HCT116 (cell line): ENCODE results near the gene FAM199X. TPM values are rescaled to one million over a fixed set of nuclear protein-coding genes. Genes with fewer than 3 reads are reported as not detected.

Experiments used
- ATAC-seq: fragments of 200-7000 bp; cut with Tn5 transposase; 2 replicates; pipeline ENCODE4 v1.9.1; 2020; ENCODE audit warnings: mild to moderate bottlenecking, moderate library complexity
- BruUV-seq: library from RNA; stranded (reverse); fragments of 400-500 nt; replicated peaks from 2 replicates; lab custom pipeline; 2021; lab: Mats Ljungman, UMichigan
- CTCF ChIA-PET: fragments of 300-600 bp; sonication (Branson Sonifier 250); formaldehyde crosslinking; loops from one replicate; lab custom pipeline; 2021; ENCODE audit warnings: antibody characterized with exemption; lab: Charles Lee
- POLR2A ChIA-PET: fragments of 300-600, 350-600 bp; sonication (Branson Sonifier 250); formaldehyde crosslinking; loops from one replicate; lab custom pipeline; 2021; ENCODE audit warnings: antibody characterized with exemption; lab: Charles Lee
- RAD21 ChIA-PET, 2 experiments: fragments of 300-600 bp; sonication (Branson Sonifier 250); formaldehyde crosslinking; loops; one replicate each; lab custom pipeline; 2023; ENCODE audit warnings: low total read pairs in 2 of 2; ENCODE audit not compliant: uncharacterized antibody in 2 of 2, unreplicated experiment in 2 of 2, low non-redundant PET in 1 of 2; lab: Charles Lee
- DNase-seq: peaks from one replicate; pipeline ENCODE4 v3.0.0-alpha.2; 2010; ENCODE audit warnings: low read depth, low spot score
- H2AFZ ChIP-seq: fragments of 200-600 bp; shearing (Covaris generic), sonication (generic); 2 replicates; pipeline ENCODE4 v1.6.1; 2017; ENCODE audit warnings: low read depth, mixed run types, mixed read lengths, antibody characterized with exemption, low read length; ENCODE audit not compliant: poor library complexity, severe bottlenecking
- H3K27ac ChIP-seq: 2 replicates; pipeline ENCODE4 v1.5.1; 2012; ENCODE audit warnings: low read depth, low read length
- H3K27me3 ChIP-seq: fragments of 200-600 bp; sonication (generic); 2 replicates; pipeline ENCODE4 v1.6.1; 2016; ENCODE audit warnings: mixed run types, low read length, mixed read lengths; ENCODE audit not compliant: insufficient read depth
- H3K36me3 ChIP-seq, 2 experiments: fragments of 200-500 bp in 1 of 2; fragments of 200-600 bp in 1 of 2; sonication (Bioruptor generic) in 1 of 2; sonication (generic) in 1 of 2; 2 replicates each; pipeline versions ENCODE4 v1.5.1 to v1.6.1; 2014 to 2016; ENCODE audit warnings: low read length in 2 of 2, inconsistent platforms in 1 of 2, mixed read lengths in 1 of 2, mixed run types in 1 of 2; ENCODE audit not compliant: insufficient read depth in 2 of 2, control insufficient read depth in 1 of 2
- H3K4me1 ChIP-seq, 2 experiments: fragments of 200-600 bp in 1 of 2; sonication (generic) in 1 of 2; 2 replicates each; pipeline versions ENCODE4 v1.5.1 to v1.6.1; 2012 to 2017; ENCODE audit warnings: low read length in 2 of 2, inconsistent platforms in 1 of 2, mild to moderate bottlenecking in 1 of 2, mixed read lengths in 1 of 2, mixed run types in 1 of 2, moderate library complexity in 1 of 2; ENCODE audit not compliant: insufficient read depth in 2 of 2, control insufficient read depth in 1 of 2
- H3K4me2 ChIP-seq: fragments of 200-600 bp; sonication (generic); 2 replicates; pipeline ENCODE4 v1.6.1; 2017; ENCODE audit warnings: mixed run types, low read length, mixed read lengths
- H3K4me3 ChIP-seq, 2 experiments: fragments of 200-600 bp in 1 of 2; sonication (generic) in 1 of 2; replicated peaks in 1 of 2; 2 replicates each; pipeline ENCODE4 v1.5.1; 2011 to 2016; ENCODE audit warnings: low read length in 2 of 2, control low read depth in 1 of 2, low read depth in 1 of 2, mild to moderate bottlenecking in 1 of 2, mixed read lengths in 1 of 2, mixed run types in 1 of 2
- H3K79me2 ChIP-seq: fragments of 200-600 bp; sonication (generic); 2 replicates; pipeline ENCODE4 v1.6.1; 2017; ENCODE audit warnings: mild to moderate bottlenecking, mixed run types, low read length, moderate library complexity, mixed read lengths; ENCODE audit not compliant: insufficient read depth
- H3K9ac ChIP-seq: fragments of 200-600 bp; sonication (generic); 2 replicates; pipeline ENCODE4 v1.6.1; 2016; ENCODE audit warnings: low read length, mixed read lengths
- H3K9me2 ChIP-seq: fragments of 200-600 bp; sonication (generic), shearing (Covaris generic); 2 replicates; pipeline ENCODE4 v1.6.1; 2017; ENCODE audit warnings: mixed run types, mild to moderate bottlenecking, moderate library complexity; ENCODE audit not compliant: insufficient read depth
- H3K9me3 ChIP-seq, 2 experiments: fragments of 200-500 bp in 1 of 2; fragments of 200-600 bp in 1 of 2; sonication (Bioruptor generic) in 1 of 2; sonication (generic) in 1 of 2; 2 replicates each; pipeline ENCODE4 v1.6.1; 2014 to 2017; ENCODE audit warnings: low read length in 2 of 2, mixed read lengths in 2 of 2, inconsistent platforms in 1 of 2, low read depth in 1 of 2, mild to moderate bottlenecking in 1 of 2, mixed run types in 1 of 2, moderate library complexity in 1 of 2; ENCODE audit not compliant: control insufficient read depth in 1 of 2, insufficient read depth in 1 of 2
- H4K20me1 ChIP-seq: fragments of 200-600 bp; sonication (generic), shearing (Covaris generic); 2 replicates; pipeline ENCODE4 v1.6.1; 2017; ENCODE audit warnings: mixed run types, mild to moderate bottlenecking, moderate library complexity; ENCODE audit not compliant: insufficient read depth
- EGR1 ChIP-seq: IDR thresholded peaks from 2 replicates; pipeline ENCODE4 v1.6.1; 2012; ENCODE audit warnings: low read depth
- EZH2 ChIP-seq: fragments of 200-600 bp; sonication (generic); IDR thresholded peaks from 2 replicates; pipeline ENCODE4 v1.6.1; 2017; ENCODE audit warnings: antibody characterized with exemption, mixed run types
- JUND ChIP-seq: IDR thresholded peaks from 2 replicates; pipeline ENCODE4 v1.6.1; 2012
- POLR2A ChIP-seq: IDR thresholded peaks from 2 replicates; pipeline ENCODE4 v1.7.0; 2011; ENCODE audit warnings: borderline replicate concordance; ENCODE audit not compliant: insufficient read depth, insufficient read length; ENCODE audit errors: extremely low read depth
- POLR2AphosphoS5 ChIP-seq: IDR thresholded peaks from 2 replicates; pipeline ENCODE4 v1.6.1; 2011; ENCODE audit warnings: mild to moderate bottlenecking, low read depth, low read length, moderate library complexity
- REST ChIP-seq: IDR thresholded peaks from 2 replicates; pipeline ENCODE4 v1.6.1; 2012; ENCODE audit warnings: low read depth
- YY1 ChIP-seq: IDR thresholded peaks from 2 replicates; pipeline ENCODE4 v1.6.1; 2011; ENCODE audit warnings: low read length, low read depth, moderate library complexity, mild to moderate bottlenecking; ENCODE audit not compliant: insufficient replicate concordance; ENCODE audit errors: extremely low read depth
- intact Hi-C: fragments of 100-400 bp; cut with micrococcal nuclease; formaldehyde crosslinking; loops from 2 replicates; pipeline ENCODE4 v1.10.0; 2022
- total RNA-seq: library from RNA; stranded (reverse); gene quantifications from one replicate; pipeline ENCODE4 v1.2.1, GENCODE V29; 2021; ENCODE audit not compliant: unreplicated experiment

Gene FAM199X
- total RNA-seq, 1 experiment from 2014 or later: 21.1 TPM

- RAD21 ChIA-PET: no interaction called here
- TF ChIP-seq YY1: no peak
- TF ChIP-seq EGR1: no peak
- no peak for TF ChIP-seq POLR2AphosphoS5
- TF ChIP-seq REST: no peak
- TF ChIP-seq JUND: no peak
- no peak for TF ChIP-seq POLR2A
- TF ChIP-seq EZH2: no peak
- Histone ChIP-seq H3K9me3 (no peaks in the 10 kb centered on the region), H4K20me1 (no peaks in the 10 kb centered on the region), H3K9ac (no peak overlapping the region), H2AFZ (no peak overlapping the region), H3K4me3 (no peak overlapping the region), H3K36me3 (no peaks in the 10 kb centered on the region), H3K4me2 (no peak overlapping the region), H3K27ac (no peak overlapping the region), H3K79me2 (no peaks in the 10 kb centered on the region), H3K9me2 (no peaks in the 10 kb centered on the region), H3K4me1 (0 out of 4 replicates have a peak, but pooled peaks cover 0 to under 1% of the 10 kb centered on the region in 2 experiments), H3K27me3 (no peaks in the 10 kb centered on the region)
- CTCF ChIA-PET: no interaction called here
- POLR2A ChIA-PET: no interaction called here
- no TSS peak for BruUV-seq
- intact Hi-C loops: no loop called here
- DNase-seq (no peak), ATAC-seq (no peak)
Measured at GRCh38 chrX:104141087-104141760, 25.0 kb upstream of the FAM199X start.
